HG03571 (cell line): Measurements from ENCODE around the gene GUCY1B1.
"Not testable (repeated sequence)": the region's sequence is repeated elsewhere in the genome, so short reads cannot be mapped to it uniquely, and the experiment has no call there.

Experiments used
- ATAC-seq: cut with Tn5 transposase; IDR thresholded peaks from one replicate; pipeline ENCODE4 v1.9.1; 2021; ENCODE audit not compliant: unreplicated experiment

The GUCY1B1 gene

GRCh38 chr4:155797581-155797980 lies 38.8 kb downstream of the GUCY1B1 start:
- ATAC-seq, result not testable (repeated sequence)

- no peak for ATAC-seq
Measured at GRCh38 chr4:155799116-155799793, 40.4 kb downstream of the GUCY1B1 start.

- no peak for ATAC-seq
Measured at GRCh38 chr4:155799794-155800123, 40.9 kb downstream of the GUCY1B1 start.

DNA sequence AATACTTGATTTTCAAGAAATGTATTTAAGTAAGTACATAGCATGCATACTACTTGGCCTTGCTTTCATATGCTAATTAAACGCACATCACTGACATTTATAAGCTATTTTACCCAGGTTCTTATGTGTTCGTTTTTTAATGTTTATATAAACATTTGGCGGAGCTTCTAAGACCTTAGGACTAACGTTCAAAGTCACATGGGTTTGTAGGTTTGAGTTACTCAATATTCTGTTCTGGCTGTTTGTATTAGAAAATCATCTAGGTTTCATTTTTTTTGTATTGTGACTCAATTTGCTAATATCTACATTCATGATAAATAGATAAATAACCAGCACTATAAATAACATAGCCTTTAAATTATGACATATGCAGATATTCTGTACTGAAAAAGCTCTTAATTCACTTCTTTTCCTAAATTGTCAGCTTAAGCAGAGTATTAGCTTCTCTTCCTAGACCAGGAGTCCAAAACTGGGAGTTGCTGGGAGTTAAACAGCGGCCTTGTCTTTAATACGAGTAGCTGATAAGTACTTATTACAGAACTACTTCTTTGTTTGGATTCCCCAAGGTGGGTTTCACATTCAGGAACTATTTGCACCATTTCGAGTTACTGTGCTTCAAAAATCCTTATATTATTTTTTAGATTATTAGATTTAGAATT lies 42.0 kb downstream of the GUCY1B1 start:
- ATAC-seq, result no peak

DNA sequence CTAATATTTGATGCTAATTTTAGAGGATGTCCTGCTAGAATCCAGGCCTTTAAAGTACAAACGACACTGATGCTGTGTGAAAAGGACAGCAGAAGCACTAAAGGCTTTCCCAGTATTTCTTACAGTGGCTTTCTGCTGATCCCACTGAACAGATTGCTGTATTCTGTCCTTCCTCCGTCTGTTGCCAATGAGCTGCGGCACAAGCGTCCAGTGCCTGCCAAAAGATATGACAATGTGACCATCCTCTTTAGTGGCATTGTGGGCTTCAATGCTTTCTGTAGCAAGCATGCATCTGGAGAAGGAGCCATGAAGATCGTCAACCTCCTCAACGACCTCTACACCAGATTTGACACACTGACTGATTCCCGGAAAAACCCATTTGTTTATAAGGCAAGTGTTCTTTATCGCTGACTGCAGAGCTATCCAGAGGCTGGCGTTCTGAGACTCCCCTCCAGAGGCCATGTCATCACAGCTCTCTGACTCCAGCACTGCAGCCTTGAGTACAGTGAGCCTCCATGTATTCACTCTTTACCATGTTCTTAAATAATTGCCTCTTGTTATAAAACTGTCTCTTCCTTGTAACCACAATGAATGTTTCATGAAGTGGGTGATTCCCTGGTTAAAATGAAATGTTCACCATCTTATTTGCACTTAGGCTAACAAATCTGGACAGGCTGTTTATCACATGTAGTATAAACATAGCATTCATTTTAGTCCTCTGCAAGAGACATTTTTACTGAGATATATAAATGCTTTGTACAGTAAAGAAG lies 43.6 kb downstream of the GUCY1B1 start:
- ATAC-seq, result no peak

DNA sequence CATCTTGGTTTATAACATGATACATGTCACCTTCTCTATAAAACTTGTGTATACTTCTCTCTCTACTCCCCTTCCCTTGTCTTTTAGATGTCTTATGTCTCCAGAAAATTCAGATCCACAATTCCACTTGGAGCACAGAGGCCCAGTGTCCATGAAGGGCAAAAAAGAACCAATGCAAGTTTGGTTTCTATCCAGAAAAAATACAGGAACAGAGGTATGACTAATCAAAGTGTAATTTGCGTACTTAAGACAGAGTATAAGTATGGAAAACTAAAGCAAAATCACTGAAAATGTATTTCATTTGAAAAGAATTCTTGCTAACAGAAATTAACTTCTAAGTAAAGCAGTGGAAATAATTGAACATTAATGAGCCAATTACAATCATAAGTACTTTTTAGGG lies 46.2 kb downstream of the GUCY1B1 start:
- no peak for ATAC-seq

DNA sequence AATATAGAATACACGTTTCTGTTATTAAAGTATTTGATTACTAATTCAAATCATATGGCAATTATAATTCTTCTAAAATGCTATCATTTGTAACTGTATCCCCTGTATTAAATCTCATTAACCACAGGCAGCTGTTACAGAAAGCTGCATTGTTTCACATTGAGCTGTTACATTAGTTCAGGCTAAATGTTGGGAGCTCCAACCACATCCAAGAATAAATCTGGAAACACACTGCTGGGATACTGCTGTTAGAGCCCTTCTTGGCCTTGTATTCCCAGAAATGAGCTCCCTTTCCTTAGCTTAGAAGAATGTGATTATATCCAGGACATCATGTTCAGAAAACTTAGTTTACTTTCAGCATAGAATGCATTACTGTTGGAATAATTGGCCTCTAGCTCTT lies 48.2 kb downstream of the GUCY1B1 start:
- ATAC-seq, result no peak

DNA sequence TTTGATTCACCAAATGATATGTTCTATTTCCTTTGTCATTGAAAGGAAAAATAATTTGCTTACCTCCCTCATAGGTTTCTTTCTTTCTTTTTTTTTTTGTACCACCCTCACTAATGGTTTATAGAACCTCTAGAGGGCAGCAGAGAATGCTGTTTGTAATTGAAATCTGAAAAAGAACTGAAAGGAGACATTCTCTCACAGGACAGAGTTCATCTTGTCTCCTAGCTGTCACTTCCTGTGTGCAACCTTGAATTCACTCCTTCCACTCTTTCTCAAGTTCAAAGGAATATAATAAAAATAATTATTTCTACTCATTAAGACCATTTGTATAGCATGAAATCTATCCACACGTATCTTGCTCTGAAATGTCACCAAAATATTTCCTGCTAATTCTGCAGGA lies 51.0 kb downstream of the GUCY1B1 start:
- peak; percentile 86 for ATAC-seq

DNA sequence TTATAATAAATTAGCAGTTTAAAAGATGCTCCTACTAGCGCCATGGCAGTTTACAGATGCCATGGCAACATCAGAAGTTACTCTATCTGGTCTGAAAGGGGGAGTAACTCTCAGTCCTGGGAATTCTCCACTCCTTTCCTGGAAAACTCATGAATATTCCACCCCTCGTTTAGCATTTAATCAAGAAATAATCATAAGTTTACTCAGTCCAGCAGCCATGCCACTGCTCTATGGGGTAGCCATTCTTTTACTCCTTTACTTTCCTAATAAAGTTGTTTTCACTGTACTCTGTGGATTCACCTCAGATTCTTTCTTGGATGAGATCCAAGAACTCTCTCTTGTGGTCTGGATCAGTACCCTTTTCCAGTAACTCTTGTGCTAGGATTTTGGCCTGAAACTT lies 52.3 kb downstream of the GUCY1B1 start:
- ATAC-seq, result no peak

DNA sequence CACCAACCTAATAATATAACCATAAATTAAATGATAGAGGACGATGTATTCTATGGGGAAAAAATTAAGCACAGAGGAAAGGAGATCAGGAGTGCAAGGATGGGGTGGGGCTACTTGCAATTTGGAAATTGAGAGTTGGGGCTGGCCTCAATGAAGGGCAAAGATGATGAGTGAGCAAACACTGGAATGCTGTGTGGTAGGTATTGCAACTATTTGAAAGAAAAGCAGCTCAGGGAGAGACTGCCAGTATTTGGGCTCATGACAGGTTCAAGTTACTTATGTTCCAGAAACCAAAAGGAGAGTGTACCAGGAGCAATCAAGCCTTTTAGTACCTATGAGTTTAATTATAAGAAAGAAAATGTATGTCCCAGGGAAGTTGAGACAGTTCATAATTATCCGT lies 59.8 kb downstream of the GUCY1B1 start:
- no peak for ATAC-seq

GRCh38 chr4:155819066-155819465 lies 60.2 kb downstream of the GUCY1B1 start:
- ATAC-seq, result no peak

- no peak for ATAC-seq
Measured at GRCh38 chr4:155820887-155821518, 62.2 kb downstream of the GUCY1B1 start.

GRCh38 chr4:155822572-155822971 lies 63.8 kb downstream of the GUCY1B1 start:
- ATAC-seq, result no peak

- no peak for ATAC-seq
Measured at GRCh38 chr4:155828628-155829027, 69.8 kb downstream of the GUCY1B1 start.

GRCh38 chr4:155832664-155833063 lies 73.8 kb downstream of the GUCY1B1 start:
- ATAC-seq, result no peak

- no peak for ATAC-seq
Measured at GRCh38 chr4:155837203-155837796, 78.5 kb downstream of the GUCY1B1 start.

- ATAC-seq, result no peak
Measured at GRCh38 chr4:155842080-155842479, 83.3 kb downstream of the GUCY1B1 start.

DNA sequence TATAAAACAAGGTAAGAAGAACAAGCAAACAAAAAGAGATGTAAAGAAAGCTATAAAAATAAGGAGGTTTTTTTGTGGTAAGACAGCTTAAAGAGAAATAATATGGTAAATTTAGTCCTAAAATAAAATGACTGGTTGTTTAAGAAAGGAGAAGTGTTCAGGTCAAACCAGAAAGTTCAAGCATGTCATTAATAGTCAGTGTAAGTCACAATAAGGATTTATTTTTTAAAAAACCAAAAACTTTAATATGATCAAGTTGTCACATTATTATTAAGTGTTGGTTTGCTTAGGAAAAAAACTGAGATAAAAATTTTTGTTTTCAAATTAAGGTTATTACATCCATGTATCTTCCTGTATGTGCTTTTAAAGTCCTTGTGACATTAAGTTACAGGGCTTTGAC lies 88.1 kb downstream of the GUCY1B1 start:
- ATAC-seq, result no peak

DNA sequence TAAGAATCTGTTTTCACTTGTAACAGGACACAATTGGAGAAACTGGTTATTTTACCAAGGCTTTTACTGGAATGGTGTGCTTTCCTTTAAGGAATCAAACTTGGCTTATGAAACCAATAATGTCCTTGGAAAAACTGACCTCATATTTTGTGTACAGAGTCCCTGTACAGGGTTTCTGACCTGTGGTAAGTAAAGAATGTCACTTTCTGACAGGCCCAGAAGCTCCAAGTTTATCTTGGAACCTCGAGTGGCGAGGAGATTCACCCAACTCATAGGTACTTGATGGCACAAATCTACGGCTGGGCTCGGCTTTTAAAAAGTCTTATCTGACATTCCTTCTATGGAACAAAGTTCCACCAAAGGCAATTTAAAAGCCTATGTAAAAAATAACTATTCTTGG lies 90.2 kb downstream of the GUCY1B1 start:
- no peak for ATAC-seq

DNA sequence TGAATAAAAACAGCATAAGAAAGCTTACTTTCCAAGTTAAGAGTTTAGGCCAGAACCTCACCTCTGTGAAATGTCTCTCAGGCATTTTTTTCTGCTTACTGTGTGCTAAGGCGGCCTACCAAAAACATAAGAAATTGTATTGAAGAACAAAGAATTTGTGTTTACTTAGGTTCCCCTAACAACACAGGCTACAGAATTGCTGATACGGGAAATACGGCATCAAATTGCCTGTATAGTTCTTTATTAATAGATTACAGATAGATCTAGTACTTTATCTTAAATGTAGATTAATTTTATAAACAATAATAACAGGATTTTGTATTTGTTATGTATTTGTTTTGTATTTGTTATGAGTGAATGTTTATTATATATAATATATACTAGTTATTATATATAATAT lies 94.4 kb downstream of the GUCY1B1 start:
- ATAC-seq, result no peak

GRCh38 chr4:155854582-155855226 lies 95.9 kb downstream of the GUCY1B1 start:
- ATAC-seq, result no peak
